ENCODE results near the gene ENTR1.

ENTR1 gene

DNA sequence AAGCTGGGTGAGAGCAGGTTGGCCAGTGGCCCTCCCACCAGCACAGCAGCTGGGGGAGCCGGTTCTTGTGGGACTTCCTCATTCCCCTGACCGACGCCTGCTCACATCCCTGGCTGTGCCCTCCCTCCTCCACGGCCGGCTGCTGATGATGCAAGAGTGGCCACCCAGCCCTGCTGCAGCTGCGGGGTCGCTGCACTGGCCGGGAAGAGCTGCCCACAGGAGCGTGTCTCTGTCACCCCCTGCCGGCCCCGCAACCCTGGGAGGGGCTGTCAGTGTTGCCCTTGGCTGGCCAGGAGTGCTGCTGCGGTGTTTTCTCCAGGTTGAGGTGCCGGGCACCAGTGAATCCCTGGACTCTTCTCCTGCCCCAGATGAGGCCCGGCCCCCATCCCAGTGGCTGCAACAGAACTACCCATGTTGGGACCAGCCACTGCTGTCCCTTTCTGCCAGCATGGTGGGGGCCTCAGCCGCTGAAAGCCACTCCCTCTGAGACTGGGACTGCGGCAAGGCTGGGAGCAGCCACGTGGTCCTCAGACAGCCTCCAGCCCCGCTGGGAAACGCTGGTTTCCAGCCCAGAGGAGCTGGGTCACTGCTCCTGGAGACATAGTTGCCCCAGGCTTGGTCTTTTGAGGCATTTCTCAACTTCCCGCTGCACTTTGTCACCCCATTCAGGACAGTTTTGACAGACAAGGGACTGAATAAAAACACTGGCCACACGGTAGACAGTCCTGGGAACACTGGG lies 37.7 kb downstream of the ENTR1 start (continued):
- TF ChIP-seq ZBTB48 (tag by site-specific recombination; IDR thresholded peaks at IDR 0.05), result no peak
- no peak for TF ChIP-seq ZNF777 (tag by site-specific recombination; IDR thresholded peaks at IDR 0.05; ENCODE audit: borderline replicate concordance)
- no peak for TF ChIP-seq ZNF658 (tag by site-specific recombination; IDR thresholded peaks at IDR 0.05)
- TF ChIP-seq, protein P1, sequence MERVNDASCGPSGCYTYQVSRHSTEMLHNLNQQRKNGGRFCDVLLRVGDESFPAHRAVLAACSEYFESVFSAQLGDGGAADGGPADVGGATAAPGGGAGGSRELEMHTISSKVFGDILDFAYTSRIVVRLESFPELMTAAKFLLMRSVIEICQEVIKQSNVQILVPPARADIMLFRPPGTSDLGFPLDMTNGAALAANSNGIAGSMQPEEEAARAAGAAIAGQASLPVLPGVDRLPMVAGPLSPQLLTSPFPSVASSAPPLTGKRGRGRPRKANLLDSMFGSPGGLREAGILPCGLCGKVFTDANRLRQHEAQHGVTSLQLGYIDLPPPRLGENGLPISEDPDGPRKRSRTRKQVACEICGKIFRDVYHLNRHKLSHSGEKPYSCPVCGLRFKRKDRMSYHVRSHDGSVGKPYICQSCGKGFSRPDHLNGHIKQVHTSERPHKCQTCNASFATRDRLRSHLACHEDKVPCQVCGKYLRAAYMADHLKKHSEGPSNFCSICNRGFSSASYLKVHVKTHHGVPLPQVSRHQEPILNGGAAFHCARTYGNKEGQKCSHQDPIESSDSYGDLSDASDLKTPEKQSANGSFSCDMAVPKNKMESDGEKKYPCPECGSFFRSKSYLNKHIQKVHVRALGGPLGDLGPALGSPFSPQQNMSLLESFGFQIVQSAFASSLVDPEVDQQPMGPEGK (tag by site-specific recombination; IDR thresholded peaks at IDR 0.05), result peak; percentile 47
- TF ChIP-seq ZNF416 (tag by site-specific recombination; IDR thresholded peaks at IDR 0.05), result no peak
- no peak for TF ChIP-seq MZF1 (tag by site-specific recombination; IDR thresholded peaks at IDR 0.05; ENCODE audit: borderline replicate concordance)
- TF ChIP-seq ZBTB17 (tag by site-specific recombination; IDR thresholded peaks at IDR 0.05), result no peak

DNA sequence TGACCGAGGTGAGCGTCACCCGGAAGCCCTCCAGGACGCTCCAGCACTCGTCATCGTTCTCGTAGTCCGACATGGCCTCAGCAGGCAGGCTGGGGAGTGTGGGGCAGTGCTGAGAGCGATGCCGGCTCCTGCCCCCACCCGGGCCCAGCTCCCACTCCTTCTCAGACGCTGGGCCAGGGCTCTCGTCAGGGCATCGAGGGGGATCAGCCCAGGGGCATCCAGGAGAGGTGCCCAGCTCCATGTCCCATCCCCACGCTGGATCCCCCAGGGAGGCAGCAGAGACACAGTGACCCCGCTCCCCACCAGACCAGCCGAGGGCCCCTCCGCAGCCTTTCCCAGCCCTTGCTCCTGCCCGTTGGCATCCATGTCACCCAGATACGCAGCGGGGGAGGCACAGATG lies 38.4 kb downstream of the ENTR1 start:
- POLR2A ChIA-PET, result interaction anchor here (2.7 kb wide), 1 partner anchor 9 kb away, joined by 20 read pairs; the partner anchor contains the start of gene DNLZ
- no peak overlapping the region for H3K27ac ChIP-seq (ENCODE audit: extremely low read depth, low read depth, low read length)
- TF ChIP-seq ZFP69B (tag by site-specific recombination; IDR thresholded peaks at IDR 0.05), result no peak
- TF ChIP-seq, protein P2, sequence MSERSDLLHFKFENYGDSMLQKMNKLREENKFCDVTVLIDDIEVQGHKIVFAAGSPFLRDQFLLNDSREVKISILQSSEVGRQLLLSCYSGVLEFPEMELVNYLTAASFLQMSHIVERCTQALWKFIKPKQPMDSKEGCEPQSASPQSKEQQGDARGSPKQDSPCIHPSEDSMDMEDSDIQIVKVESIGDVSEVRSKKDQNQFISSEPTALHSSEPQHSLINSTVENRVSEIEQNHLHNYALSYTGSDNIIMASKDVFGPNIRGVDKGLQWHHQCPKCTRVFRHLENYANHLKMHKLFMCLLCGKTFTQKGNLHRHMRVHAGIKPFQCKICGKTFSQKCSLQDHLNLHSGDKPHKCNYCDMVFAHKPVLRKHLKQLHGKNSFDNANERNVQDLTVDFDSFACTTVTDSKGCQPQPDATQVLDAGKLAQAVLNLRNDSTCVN (tag by site-specific recombination; optimal IDR thresholded peaks at IDR 0.05), result no peak
- TF ChIP-seq, protein P3, sequence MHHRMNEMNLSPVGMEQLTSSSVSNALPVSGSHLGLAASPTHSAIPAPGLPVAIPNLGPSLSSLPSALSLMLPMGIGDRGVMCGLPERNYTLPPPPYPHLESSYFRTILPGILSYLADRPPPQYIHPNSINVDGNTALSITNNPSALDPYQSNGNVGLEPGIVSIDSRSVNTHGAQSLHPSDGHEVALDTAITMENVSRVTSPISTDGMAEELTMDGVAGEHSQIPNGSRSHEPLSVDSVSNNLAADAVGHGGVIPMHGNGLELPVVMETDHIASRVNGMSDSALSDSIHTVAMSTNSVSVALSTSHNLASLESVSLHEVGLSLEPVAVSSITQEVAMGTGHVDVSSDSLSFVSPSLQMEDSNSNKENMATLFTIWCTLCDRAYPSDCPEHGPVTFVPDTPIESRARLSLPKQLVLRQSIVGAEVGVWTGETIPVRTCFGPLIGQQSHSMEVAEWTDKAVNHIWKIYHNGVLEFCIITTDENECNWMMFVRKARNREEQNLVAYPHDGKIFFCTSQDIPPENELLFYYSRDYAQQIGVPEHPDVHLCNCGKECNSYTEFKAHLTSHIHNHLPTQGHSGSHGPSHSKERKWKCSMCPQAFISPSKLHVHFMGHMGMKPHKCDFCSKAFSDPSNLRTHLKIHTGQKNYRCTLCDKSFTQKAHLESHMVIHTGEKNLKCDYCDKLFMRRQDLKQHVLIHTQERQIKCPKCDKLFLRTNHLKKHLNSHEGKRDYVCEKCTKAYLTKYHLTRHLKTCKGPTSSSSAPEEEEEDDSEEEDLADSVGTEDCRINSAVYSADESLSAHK (tag by site-specific recombination; IDR thresholded peaks at IDR 0.05), result no peak
- no peak for TF ChIP-seq ZNF10 (tag by site-specific recombination; IDR thresholded peaks at IDR 0.05)
- TF ChIP-seq ZNF133 (tag by site-specific recombination; IDR thresholded peaks at IDR 0.05), result no peak
- TF ChIP-seq ZNF223 (tag by site-specific recombination; IDR thresholded peaks at IDR 0.05), result no peak
- no peak for TF ChIP-seq RBAK (tag by site-specific recombination; IDR thresholded peaks at IDR 0.05)
- TF ChIP-seq, protein P4, sequence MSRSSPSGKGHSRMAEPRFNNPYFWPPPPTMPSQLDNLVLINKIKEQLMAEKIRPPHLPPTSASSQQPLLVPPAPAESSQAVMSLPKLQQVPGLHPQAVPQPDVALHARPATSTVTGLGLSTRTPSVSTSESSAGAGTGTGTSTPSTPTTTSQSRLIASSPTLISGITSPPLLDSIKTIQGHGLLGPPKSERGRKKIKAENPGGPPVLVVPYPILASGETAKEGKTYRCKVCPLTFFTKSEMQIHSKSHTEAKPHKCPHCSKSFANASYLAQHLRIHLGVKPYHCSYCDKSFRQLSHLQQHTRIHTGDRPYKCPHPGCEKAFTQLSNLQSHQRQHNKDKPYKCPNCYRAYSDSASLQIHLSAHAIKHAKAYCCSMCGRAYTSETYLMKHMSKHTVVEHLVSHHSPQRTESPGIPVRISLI (tag by site-specific recombination; IDR thresholded peaks at IDR 0.05), result no peak
- no peak for TF ChIP-seq ZNF585B (tag by site-specific recombination; IDR thresholded peaks at IDR 0.05)
- no peak for TF ChIP-seq ZNF274 (IDR thresholded peaks at IDR 0.05; ENCODE audit: low read length)
- TF ChIP-seq ZNF274 (tag by site-specific recombination; IDR thresholded peaks at IDR 0.05; ENCODE audit: borderline replicate concordance), result no peak
- no peak for TF ChIP-seq ZBTB17 (tag by site-specific recombination; IDR thresholded peaks at IDR 0.05)
- CTCF ChIA-PET, result interaction anchor here (0.5 to 1.5 kb wide), 3 partner anchors 9 to 26 kb away, joined by 3 to 6 read pairs (median 5); partner anchors contain the start of gene DNLZ
- no peaks in the 10 kb centered on the region for H3K4me1 ChIP-seq (ENCODE audit: control insufficient read depth, insufficient read depth, low read length)
- peaks cover 0 to 27% of the 10 kb centered on the region in 2 experiments; a peak in 1 of 3 replicates for H3K36me3 ChIP-seq (ENCODE audit: control insufficient read depth in 2 of 2, insufficient read depth in 1 of 2, low read length in 2 of 2)
- no peaks in the 10 kb centered on the region for H3K9me3 ChIP-seq (ENCODE audit: control insufficient read depth, insufficient read depth, low read depth, low read length)
- no peak overlapping the region for H3K4me3 ChIP-seq (ENCODE audit: low read depth, low read length)

Data from HEK293 (cell line).